Measurements from ENCODE around the gene TMEM234.

TMEM234 gene

GRCh38 chr1:32172621-32173245 is 49.4 kb downstream of the TMEM234 start:
- TF ChIP-seq CTCF (IDR thresholded peaks at IDR 0.05), result no peak
- H3K4me1 ChIP-seq, result no peaks in the 10 kb centered on the region
- H3K4me2 ChIP-seq (ENCODE audit: low read length), result no peak overlapping the region
- no peak overlapping the region for H3K9ac ChIP-seq
- no peak overlapping the region for H3K4me3 ChIP-seq (ENCODE audit: low read depth, low read length)
- no peaks in the 10 kb centered on the region for H3K79me2 ChIP-seq
- no peak overlapping the region for H2AFZ ChIP-seq
- no peaks in the 10 kb centered on the region for H3K27me3 ChIP-seq (ENCODE audit: control insufficient read depth, insufficient read depth, low read length)
- H3K27ac ChIP-seq, result no peak overlapping the region
- H3K36me3 ChIP-seq (ENCODE audit: control insufficient read depth, insufficient read depth, low read length), result no peaks in the 10 kb centered on the region
- no peaks in the 10 kb centered on the region for H3K9me3 ChIP-seq (ENCODE audit: control insufficient read depth, low read length)

GRCh38 chr1:32170991-32171390 is 51.2 kb downstream of the TMEM234 start:
- H3K9me3 ChIP-seq (ENCODE audit: control insufficient read depth, low read length), result no peaks in the 10 kb centered on the region
- TF ChIP-seq CTCF (IDR thresholded peaks at IDR 0.05), result no peak
- H3K79me2 ChIP-seq, result no peaks in the 10 kb centered on the region
- no peak overlapping the region for H3K9ac ChIP-seq
- H3K4me2 ChIP-seq (ENCODE audit: low read length), result no peak overlapping the region
- H3K36me3 ChIP-seq (ENCODE audit: control insufficient read depth, insufficient read depth, low read length), result no peaks in the 10 kb centered on the region
- no peak overlapping the region for H3K4me3 ChIP-seq (ENCODE audit: low read depth, low read length)
- no peaks in the 10 kb centered on the region for H3K27me3 ChIP-seq (ENCODE audit: control insufficient read depth, insufficient read depth, low read length)
- H2AFZ ChIP-seq, result no peak overlapping the region
- H3K4me1 ChIP-seq, result no peaks in the 10 kb centered on the region
- no peak overlapping the region for H3K27ac ChIP-seq

Data from parathyroid adenoma (tissue), 2 donors.